Epidermal melanocyte (primary cell): ENCODE data around the gene CIB2.

Experiments used
- DNase-seq: peaks from one replicate; pipeline ENCODE4 v3.0.0; 2011; ENCODE audit warnings: low spot score; ENCODE audit not compliant: insufficient read length

CIB2 gene

DNA sequence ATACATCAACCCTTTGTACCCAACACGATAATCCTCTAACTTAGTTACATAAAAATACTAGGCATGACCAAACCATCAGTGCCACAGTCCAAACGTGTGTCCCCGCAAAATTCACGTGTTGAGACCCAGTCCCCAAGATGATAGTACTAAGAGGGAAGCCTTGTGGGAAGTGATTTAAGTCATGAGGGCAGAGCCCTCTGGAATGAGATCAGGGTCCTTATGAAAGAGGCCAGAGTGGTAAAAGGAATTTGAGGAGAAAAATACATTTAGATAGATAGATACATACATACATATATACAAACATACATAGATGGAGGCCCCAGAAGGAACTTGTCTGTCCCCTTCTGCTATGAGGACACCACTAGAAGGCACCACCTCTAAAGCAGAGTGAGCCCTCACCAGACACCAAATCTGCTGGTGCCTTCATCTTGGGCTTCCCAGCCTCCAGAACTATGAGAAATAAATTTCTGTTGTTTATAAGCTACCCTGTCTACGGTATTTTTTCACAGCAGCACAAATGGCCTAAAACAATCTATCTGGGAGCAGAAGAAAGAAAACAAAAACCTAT lies 61.7 kb downstream of the CIB2 start:
- no peak for DNase-seq

GRCh38 chr15:78069052-78069414 lies 62.2 kb downstream of the CIB2 start:
- DNase-seq, result no peak

GRCh38 chr15:78067328-78068228 lies 63.7 kb downstream of the CIB2 start:
- no peak for DNase-seq

GRCh38 chr15:78065973-78066946 lies 65.0 kb downstream of the CIB2 start:
- no peak for DNase-seq

GRCh38 chr15:78065284-78065872 lies 65.9 kb downstream of the CIB2 start:
- peak; percentile 70 for DNase-seq

DNA sequence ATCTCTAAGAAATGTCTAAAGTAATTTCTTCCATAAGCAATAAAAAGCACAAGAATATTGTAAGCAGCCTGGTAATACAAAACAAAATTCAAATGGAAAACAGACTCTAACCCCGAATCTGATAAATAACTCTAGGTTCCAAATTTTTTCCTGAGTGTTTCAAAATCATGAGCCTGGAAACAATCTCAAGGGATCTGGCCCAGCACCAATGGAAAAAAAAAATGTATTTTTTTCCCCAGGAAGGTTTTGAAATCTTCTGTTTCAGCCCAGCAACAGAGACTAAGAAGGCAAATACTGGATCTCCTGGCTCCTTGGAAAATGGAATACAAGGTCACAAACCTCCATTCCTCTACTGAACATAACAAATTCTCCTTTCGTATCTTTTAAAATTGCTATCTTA lies 66.7 kb downstream of the CIB2 start:
- no peak for DNase-seq

GRCh38 chr15:78063970-78064385 lies 67.3 kb downstream of the CIB2 start:
- DNase-seq, result no peak

- DNase-seq, result no peak
Observed at GRCh38 chr15:78063217-78063616, 68.0 kb downstream of the CIB2 start.

- peak; percentile 41 for DNase-seq
Observed at GRCh38 chr15:78061963-78062427, 69.2 kb downstream of the CIB2 start.

GRCh38 chr15:78060232-78060631 lies 71.0 kb downstream of the CIB2 start:
- no peak for DNase-seq

- DNase-seq, result no peak
Observed at GRCh38 chr15:78059110-78059839, 72.0 kb downstream of the CIB2 start.

- DNase-seq, result no peak
Observed at GRCh38 chr15:78058401-78058935, 72.8 kb downstream of the CIB2 start.

DNA sequence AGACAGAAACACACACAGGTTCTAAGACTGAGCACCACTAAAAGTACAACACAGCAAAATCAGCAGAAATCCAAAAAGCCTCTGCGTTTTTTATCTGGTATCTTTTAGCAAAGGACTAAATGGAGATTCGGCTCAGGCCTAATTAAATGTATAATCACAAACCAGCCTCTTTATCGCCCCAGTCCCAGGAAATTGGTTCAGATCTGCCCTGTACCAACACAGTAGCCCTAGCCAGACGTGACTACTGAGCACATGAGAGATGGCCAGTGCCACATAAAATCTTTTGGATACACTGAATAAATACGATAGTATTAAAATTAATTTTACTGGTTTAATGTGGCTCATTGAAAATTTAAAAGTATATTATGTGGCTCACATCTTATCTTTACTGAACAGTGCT lies 73.4 kb downstream of the CIB2 start:
- no peak for DNase-seq

GRCh38 chr15:78056714-78057269 lies 74.5 kb downstream of the CIB2 start:
- no peak for DNase-seq

DNA sequence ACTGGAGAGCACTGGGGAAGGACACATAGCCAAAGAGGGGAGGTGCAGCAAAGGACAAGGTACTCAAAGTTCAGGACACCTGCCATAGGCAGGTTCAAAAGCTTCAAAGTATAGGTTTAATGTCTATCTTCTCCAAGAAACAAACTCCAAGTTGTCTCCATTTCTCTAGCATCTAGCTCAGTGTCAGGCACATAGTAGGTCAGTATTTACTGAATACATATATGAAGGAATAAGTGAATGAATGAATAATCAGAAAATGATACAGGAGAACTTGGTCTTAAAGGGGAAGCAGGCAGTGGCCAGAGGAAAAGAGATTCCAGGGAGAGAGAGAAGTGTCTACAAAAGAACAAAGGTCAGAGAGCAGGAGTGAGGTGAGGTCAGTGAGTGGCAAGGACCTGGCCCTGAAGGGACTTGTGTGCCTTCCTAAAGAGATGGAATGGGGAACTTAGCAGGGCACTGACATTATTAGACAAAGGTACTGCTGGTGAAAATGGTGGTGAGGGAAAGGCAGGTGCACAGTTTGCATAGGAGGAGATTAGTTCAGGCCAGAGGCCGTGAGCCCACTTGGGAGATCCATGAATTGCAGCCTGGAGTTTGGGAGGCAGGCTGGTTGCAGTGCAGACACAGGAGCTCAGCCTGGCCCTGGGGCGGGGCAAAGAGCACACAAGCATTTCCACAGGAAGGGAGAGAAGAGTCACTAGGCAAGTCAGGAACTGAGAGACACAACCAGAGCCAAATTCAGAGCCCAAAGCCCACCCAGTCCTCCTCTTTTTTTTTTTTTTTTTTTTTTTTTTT lies 75.1 kb downstream of the CIB2 start:
- DNase-seq, result no peak

DNA sequence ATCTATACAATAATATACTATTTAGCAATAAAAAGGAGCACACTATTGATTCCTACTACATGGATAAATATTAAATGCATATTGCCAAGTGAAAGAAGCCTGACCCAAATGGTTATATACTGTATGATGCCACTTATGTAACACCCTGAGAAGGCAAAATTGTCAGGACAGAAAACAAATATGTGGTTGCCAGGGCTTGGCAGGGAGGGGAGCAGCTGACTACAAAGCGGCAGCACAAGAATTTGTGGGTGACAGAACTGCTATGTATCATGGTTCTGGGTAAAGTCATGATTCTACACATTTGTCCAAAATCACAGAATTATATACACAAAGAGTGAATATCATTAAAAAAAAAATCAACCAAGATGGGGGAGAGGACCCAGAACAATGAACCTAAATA lies 76.3 kb downstream of the CIB2 start:
- DNase-seq, result no peak
